ENCODE results near the gene RAPGEF5.

RAPGEF5 gene

GRCh38 chr7:22194658-22195273, 162.2 kb downstream of the RAPGEF5 start:
- H3K27ac Mint-ChIP-seq = no peak overlapping the region
- H3K4me1 Mint-ChIP-seq = no peaks in the 10 kb centered on the region
- CTCF ChIA-PET = interaction anchor here (0.7 kb wide), 1 partner anchor 537 kb away, joined by 3 read pairs; no protein-coding TSS in a partner anchor
- no peak for DNase-seq
- H3K27me3 Mint-ChIP-seq = peaks cover 7% of the 10 kb centered on the region
- H3K9me3 Mint-ChIP-seq = no peaks in the 10 kb centered on the region
- no peak overlapping the region for H3K4me3 Mint-ChIP-seq
- H3K36me3 Mint-ChIP-seq = no peaks in the 10 kb centered on the region

- CTCF ChIA-PET = no interaction called here
- peaks cover 7% of the 10 kb centered on the region for H3K27me3 Mint-ChIP-seq
- no peak for DNase-seq
- H3K9me3 Mint-ChIP-seq = no peaks in the 10 kb centered on the region
- no peak overlapping the region for H3K4me3 Mint-ChIP-seq
- H3K36me3 Mint-ChIP-seq = no peaks in the 10 kb centered on the region
- H3K4me1 Mint-ChIP-seq = no peaks in the 10 kb centered on the region
- H3K27ac Mint-ChIP-seq = no peak overlapping the region
These were observed 163.4 kb downstream of the RAPGEF5 start for GRCh38 chr7:22193450-22193983.

DNA sequence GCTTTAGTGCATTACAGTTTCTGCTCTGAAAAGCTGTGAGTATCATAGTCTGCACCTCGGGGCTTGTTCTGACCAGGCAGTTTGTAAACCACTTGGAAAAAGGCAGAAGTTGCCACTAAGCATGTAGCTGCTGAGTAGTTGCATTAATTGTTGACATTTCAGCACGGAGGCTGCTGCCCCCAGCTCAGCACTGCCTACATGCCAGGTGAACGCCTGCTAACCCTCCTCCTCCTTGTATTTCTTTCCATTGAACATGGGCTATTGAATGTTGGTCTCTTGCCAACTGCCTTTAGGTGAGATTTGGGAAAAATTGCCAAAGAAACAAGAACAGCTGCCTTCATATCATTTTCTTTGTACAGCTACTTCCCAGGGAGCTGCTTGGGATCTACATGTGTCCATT, 164.2 kb downstream of the RAPGEF5 start:
- CTCF ChIA-PET = no interaction called here
- no peak for DNase-seq
- Mint-ChIP-seq H3K9me3 (no peaks in the 10 kb centered on the region), H3K4me1 (no peaks in the 10 kb centered on the region), H3K36me3 (no peaks in the 10 kb centered on the region), H3K27me3 (peaks cover 7% of the 10 kb centered on the region), H3K27ac (no peak overlapping the region), H3K4me3 (no peak overlapping the region)

DNA sequence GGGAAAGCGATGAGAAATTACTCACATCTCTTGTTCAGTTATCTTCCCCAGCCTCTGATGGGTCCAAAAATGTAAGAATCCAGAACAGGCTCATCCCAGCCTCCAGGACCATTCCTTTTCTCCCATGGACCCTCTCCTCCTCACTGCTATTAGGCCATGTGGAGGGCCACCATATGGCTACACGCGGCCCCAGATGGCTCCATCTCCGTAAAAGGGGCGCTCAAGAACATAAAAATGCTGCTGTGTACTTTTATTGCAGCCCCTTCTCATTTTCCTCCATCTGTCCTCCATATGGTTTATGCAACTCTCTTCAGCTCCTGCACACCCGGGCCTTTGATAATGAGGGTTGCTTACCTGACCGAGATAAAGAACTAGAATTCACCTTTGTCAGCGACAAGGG, 166.2 kb downstream of the RAPGEF5 start:
- H3K36me3 Mint-ChIP-seq = no peaks in the 10 kb centered on the region
- H3K4me1 Mint-ChIP-seq = no peaks in the 10 kb centered on the region
- H3K27me3 Mint-ChIP-seq = peaks cover 7% of the 10 kb centered on the region
- CTCF ChIA-PET = no interaction called here
- H3K27ac Mint-ChIP-seq = no peak overlapping the region
- DNase-seq = no peak
- no peak overlapping the region for H3K4me3 Mint-ChIP-seq
- H3K9me3 Mint-ChIP-seq = no peaks in the 10 kb centered on the region

- CTCF ChIA-PET = no interaction called here
- no peaks in the 10 kb centered on the region for H3K36me3 Mint-ChIP-seq
- H3K9me3 Mint-ChIP-seq = no peaks in the 10 kb centered on the region
- peaks cover 7% of the 10 kb centered on the region for H3K27me3 Mint-ChIP-seq
- DNase-seq = no peak
- H3K4me1 Mint-ChIP-seq = no peaks in the 10 kb centered on the region
- no peak overlapping the region for H3K27ac Mint-ChIP-seq
- no peak overlapping the region for H3K4me3 Mint-ChIP-seq
These were observed 167.2 kb downstream of the RAPGEF5 start for GRCh38 chr7:22189741-22190140.

GRCh38 chr7:22189230-22189629, 167.7 kb downstream of the RAPGEF5 start:
- Mint-ChIP-seq H3K27me3 (peaks cover 7% of the 10 kb centered on the region), H3K27ac (no peak overlapping the region), H3K9me3 (no peaks in the 10 kb centered on the region), H3K36me3 (no peaks in the 10 kb centered on the region), H3K4me3 (no peak overlapping the region), H3K4me1 (no peaks in the 10 kb centered on the region)
- DNase-seq = no peak
- CTCF ChIA-PET = no interaction called here

DNA sequence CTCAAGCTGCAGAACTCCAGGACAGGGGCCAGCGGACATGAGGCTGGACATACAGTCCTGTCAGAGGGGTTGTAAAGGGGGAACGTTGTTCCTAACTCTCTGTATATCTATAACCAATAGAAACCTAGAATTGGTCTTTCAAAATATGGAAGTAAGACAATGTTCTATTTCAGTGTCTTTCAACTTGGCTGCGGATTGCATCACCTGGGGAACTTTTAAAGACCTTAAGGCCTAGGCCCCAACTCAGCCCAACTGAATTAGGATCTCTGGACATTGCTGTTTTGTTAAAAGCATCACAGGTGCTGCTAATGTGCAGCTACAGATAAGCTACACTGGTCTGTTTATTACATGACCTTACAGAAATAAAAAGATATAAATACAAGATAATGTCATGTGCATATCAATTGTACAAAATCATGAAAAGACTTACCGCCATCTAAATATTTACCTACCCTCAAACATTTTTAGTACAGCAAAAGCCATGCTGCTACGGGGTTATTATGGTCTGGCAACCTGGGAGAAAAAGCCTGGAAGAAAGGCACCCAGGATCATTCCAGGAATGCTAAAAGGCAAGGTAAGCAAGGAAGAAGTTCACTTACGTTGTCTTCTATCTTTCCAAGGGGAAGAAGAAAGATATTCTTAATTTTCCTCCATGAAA, 169.1 kb downstream of the RAPGEF5 start:
- Mint-ChIP-seq H3K27me3 (peaks cover 6% of the 10 kb centered on the region), H3K27ac (no peak overlapping the region), H3K9me3 (no peaks in the 10 kb centered on the region), H3K36me3 (no peaks in the 10 kb centered on the region), H3K4me3 (no peak overlapping the region), H3K4me1 (peaks cover 6% of the 10 kb centered on the region)
- CTCF ChIA-PET = no interaction called here
- DNase-seq = no peak

- Mint-ChIP-seq H3K4me3 (no peak overlapping the region), H3K27me3 (peaks cover 8% of the 10 kb centered on the region), H3K36me3 (no peaks in the 10 kb centered on the region), H3K27ac (no peak overlapping the region), H3K9me3 (no peaks in the 10 kb centered on the region), H3K4me1 (peaks cover 10% of the 10 kb centered on the region)
- CTCF ChIA-PET = no interaction called here
- DNase-seq = no peak
These were observed 171.4 kb downstream of the RAPGEF5 start for GRCh38 chr7:22185559-22185958.

GRCh38 chr7:22184549-22185199, 172.3 kb downstream of the RAPGEF5 start:
- peaks cover 10% of the 10 kb centered on the region for H3K4me1 Mint-ChIP-seq
- DNase-seq = no peak
- H3K4me3 Mint-ChIP-seq = no peak overlapping the region
- H3K9me3 Mint-ChIP-seq = no peaks in the 10 kb centered on the region
- CTCF ChIA-PET = no interaction called here
- peaks cover 9% of the 10 kb centered on the region for H3K27me3 Mint-ChIP-seq
- no peaks in the 10 kb centered on the region for H3K36me3 Mint-ChIP-seq
- H3K27ac Mint-ChIP-seq = no peak overlapping the region

- H3K4me3 Mint-ChIP-seq = no peak overlapping the region
- H3K27ac Mint-ChIP-seq = no peak overlapping the region
- H3K36me3 Mint-ChIP-seq = no peaks in the 10 kb centered on the region
- CTCF ChIA-PET = no interaction called here
- DNase-seq = no peak
- peaks cover 15% of the 10 kb centered on the region for H3K27me3 Mint-ChIP-seq
- peaks cover 10% of the 10 kb centered on the region for H3K4me1 Mint-ChIP-seq
- H3K9me3 Mint-ChIP-seq = no peaks in the 10 kb centered on the region
These were observed 173.3 kb downstream of the RAPGEF5 start for GRCh38 chr7:22183522-22184280.

- Mint-ChIP-seq H3K27me3 (peaks cover 21% of the 10 kb centered on the region), H3K4me3 (no peak overlapping the region), H3K9me3 (no peaks in the 10 kb centered on the region), H3K27ac (no peak overlapping the region), H3K4me1 (peaks cover 10% of the 10 kb centered on the region), H3K36me3 (no peaks in the 10 kb centered on the region)
- CTCF ChIA-PET = no interaction called here
- no peak for DNase-seq
These were observed 174.8 kb downstream of the RAPGEF5 start for GRCh38 chr7:22182149-22182548.

DNA sequence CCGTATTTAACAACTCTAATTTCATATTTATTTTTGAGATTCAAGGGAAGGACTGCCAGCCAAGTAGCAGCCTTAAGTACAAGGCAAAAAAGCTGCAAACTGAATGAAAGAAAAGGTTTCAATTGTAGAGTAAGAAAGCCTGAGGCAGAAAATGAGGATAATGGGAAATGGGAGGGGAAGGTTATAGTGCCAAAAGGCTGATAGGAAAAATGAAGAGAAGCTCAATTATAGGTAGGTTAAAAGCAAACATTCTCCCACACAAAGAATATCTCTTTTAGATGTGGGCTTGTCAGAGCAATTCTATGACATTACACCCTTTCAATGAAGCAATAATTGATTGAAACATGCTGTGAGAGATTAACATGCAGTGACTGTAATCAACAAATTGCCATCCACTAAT, 175.3 kb downstream of the RAPGEF5 start:
- CTCF ChIA-PET = no interaction called here
- Mint-ChIP-seq H3K27ac (no peak overlapping the region), H3K27me3 (peaks cover 21% of the 10 kb centered on the region), H3K4me1 (peaks cover 10% of the 10 kb centered on the region), H3K9me3 (no peaks in the 10 kb centered on the region), H3K4me3 (no peak overlapping the region), H3K36me3 (no peaks in the 10 kb centered on the region)
- DNase-seq = no peak

GRCh38 chr7:22179442-22179879, 177.5 kb downstream of the RAPGEF5 start:
- H3K27me3 Mint-ChIP-seq = peaks cover 21% of the 10 kb centered on the region
- no peaks in the 10 kb centered on the region for H3K36me3 Mint-ChIP-seq
- no peak overlapping the region for H3K4me3 Mint-ChIP-seq
- peaks cover 16% of the 10 kb centered on the region for H3K4me1 Mint-ChIP-seq
- no peaks in the 10 kb centered on the region for H3K9me3 Mint-ChIP-seq
- CTCF ChIA-PET = no interaction called here
- H3K27ac Mint-ChIP-seq = no peak overlapping the region
- no peak for DNase-seq

GRCh38 chr7:22178735-22179134, 178.2 kb downstream of the RAPGEF5 start:
- Mint-ChIP-seq H3K4me3 (no peak overlapping the region), H3K4me1 (peaks cover 21% of the 10 kb centered on the region), H3K9me3 (no peaks in the 10 kb centered on the region), H3K27me3 (peaks cover 20% of the 10 kb centered on the region), H3K27ac (no peak overlapping the region), H3K36me3 (no peaks in the 10 kb centered on the region)
- DNase-seq = no peak
- CTCF ChIA-PET = no interaction called here
